ENCODE results near the gene YES1. TPM values are rescaled to one million over a fixed set of nuclear protein-coding genes. Genes with fewer than 3 reads are reported as not detected.
"Not testable (repeated sequence)": the region's sequence is repeated elsewhere in the genome, so short reads cannot be mapped to it uniquely, and the experiment has no call there.

Gene YES1
- total RNA-seq, 2 experiments from 2014 or later = 11.2 to 12.0 TPM

DNA sequence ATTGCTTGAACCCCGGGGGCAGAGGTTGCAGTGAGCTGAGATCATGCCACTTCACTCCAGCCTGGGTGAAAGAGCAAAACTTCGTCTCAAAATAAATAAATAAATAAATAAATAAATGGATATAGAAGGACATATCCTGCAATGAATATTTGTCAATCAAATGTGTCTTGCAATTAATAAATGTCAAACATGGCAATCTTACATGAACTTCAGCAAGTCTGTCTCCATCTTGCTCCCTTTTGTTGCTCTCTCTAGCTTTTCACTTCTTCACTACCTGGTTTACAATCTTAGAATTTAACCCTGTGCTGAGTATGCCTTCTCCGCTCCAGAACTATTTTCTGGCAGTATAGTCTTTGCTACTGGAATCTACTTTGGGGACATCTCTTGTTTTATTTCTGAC, 3.3 kb upstream of the YES1 start:
- H3K4me3 Mint-ChIP-seq = no peak overlapping the region
- POLR2A ChIA-PET = interaction anchor here (1.4 kb wide), 1 partner anchor 11 kb away, joined by 5 read pairs; no protein-coding TSS in a partner anchor
- H3K27ac Mint-ChIP-seq = no peak overlapping the region
- H3K4me1 Mint-ChIP-seq = peaks cover 45% of the 10 kb centered on the region
- CTCF ChIA-PET = interaction anchor here (0.7 to 3.9 kb wide), 3 partner anchors 17 to 26 kb away, joined by 3 to 59 read pairs (median 3); no protein-coding TSS in a partner anchor
- H3K9me3 Mint-ChIP-seq = no peaks in the 10 kb centered on the region
- peaks cover 3% of the 10 kb centered on the region for H3K27me3 Mint-ChIP-seq
- H3K36me3 Mint-ChIP-seq (ENCODE audit: low read depth) = peaks cover 6% of the 10 kb centered on the region
- no peak for DNase-seq

DNA sequence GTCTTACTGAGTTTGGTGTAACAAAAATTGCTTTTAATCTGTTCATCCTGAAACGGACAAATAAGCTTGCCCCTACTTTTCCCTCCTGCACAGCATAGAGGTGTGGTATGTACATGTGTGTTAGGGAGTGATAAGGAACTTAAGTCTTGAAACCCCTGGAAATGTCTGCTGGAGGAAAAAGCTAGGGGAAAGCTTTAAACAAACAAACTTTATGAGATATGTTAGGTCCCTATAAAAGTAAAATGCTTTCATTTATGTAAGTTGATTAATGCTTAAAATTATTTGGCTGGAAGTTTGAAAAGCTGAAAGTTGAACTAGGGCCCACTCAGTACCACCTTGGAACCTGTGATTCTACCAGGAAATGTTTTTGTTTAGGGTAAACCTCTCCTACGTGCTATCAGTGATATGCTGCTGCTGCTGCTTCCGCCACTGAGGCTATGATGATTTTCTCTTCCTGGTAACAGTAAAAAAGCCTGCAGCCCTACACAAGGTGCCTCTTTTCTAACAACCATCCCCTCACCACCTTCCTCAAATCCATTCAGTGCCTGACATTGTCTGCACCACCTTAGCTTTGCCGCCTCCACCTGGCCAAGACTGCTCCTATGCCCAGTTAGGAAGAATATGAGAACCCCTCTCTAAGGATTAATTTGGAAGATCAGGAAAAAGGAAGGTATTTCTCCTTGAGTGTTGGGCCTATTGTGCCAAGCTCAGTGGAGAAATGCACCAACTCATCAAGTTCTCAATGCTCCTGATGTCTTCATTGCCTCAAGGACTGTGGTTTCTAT, 2.5 kb upstream of the YES1 start:
- Mint-ChIP-seq H3K27ac (peak overlapping the region; percentile 56), H3K9me3 (no peaks in the 10 kb centered on the region), H3K4me3 (no peak overlapping the region), H3K4me1 (peaks cover 54% of the 10 kb centered on the region), H3K36me3 (ENCODE audit: low read depth) (peaks cover 12% of the 10 kb centered on the region), H3K27me3 (peaks cover 3% of the 10 kb centered on the region)
- ChIA-PET POLR2A (interaction anchor here (0.7 to 5.2 kb wide), 6 partner anchors 10 to 157 kb away, joined by 3 to 76 read pairs (median 6); partner anchors contain the start of genes ENOSF1 and TYMS), CTCF (interaction anchor here (1.0 to 3.9 kb wide), 7 partner anchors 10 to 102 kb away, joined by 3 to 59 read pairs (median 6); partner anchors contain the start of gene ENOSF1)
- no peak for DNase-seq

DNA sequence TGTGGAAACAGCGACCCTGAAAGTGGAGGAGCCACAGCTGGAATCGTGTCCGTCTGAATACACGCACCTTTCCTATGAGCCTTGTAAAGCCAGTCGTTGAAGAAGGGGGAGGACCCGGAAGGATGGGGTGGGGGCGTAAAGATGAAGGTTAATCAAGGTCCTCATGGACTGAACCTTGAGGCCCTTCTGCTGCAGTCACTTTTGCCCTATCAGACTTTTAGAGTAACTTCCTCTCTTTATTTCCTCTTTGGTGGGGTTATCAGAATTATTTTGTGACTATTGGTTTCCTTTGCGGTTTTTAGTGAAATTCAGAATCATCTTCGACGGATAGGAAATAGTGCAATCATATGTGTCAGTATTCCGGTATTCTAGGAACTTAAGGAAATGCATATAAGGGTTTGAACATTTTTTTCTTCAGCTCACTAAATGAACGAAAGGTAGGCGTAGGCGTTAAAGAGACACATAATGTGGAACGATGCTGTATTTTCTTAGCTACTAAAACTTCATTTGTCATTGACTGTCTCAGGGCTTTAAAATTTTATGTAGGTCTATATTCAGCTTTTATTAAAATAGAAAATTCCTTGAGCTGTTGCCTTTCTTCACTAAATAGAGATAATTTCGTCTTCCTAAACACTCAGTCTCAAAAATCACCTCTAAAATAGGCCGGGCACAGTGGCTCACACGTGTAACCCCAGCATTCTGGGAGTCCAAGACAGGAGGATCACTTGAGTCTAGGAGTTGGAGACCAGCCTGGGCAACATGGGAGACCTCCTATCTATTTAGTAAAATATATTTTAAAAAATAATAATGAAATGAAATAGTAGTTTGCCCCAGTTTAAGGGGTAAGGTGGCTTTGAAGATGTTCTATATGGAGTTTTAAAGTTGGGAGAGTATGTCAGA, 1.4 kb upstream of the YES1 start:
- ChIA-PET CTCF (interaction anchor here (0.6 to 3.9 kb wide), 9 partner anchors 11 to 155 kb away, joined by 3 to 59 read pairs (median 6); partner anchors contain the start of gene ENOSF1), POLR2A (interaction anchor here (0.6 to 5.2 kb wide), 22 partner anchors 8 to 545 kb away, joined by 3 to 76 read pairs (median 4); partner anchors contain the start of genes ENOSF1, THOC1 and TYMS)
- Mint-ChIP-seq H3K4me1 (peaks cover 63% of the 10 kb centered on the region), H3K9me3 (no peaks in the 10 kb centered on the region), H3K27ac (peak overlapping the region; percentile 99), H3K27me3 (peaks cover 3% of the 10 kb centered on the region), H3K36me3 (ENCODE audit: low read depth) (peaks cover 15% of the 10 kb centered on the region), H3K4me3 (peak overlapping the region; percentile 83)
- no peak for DNase-seq

DNA sequence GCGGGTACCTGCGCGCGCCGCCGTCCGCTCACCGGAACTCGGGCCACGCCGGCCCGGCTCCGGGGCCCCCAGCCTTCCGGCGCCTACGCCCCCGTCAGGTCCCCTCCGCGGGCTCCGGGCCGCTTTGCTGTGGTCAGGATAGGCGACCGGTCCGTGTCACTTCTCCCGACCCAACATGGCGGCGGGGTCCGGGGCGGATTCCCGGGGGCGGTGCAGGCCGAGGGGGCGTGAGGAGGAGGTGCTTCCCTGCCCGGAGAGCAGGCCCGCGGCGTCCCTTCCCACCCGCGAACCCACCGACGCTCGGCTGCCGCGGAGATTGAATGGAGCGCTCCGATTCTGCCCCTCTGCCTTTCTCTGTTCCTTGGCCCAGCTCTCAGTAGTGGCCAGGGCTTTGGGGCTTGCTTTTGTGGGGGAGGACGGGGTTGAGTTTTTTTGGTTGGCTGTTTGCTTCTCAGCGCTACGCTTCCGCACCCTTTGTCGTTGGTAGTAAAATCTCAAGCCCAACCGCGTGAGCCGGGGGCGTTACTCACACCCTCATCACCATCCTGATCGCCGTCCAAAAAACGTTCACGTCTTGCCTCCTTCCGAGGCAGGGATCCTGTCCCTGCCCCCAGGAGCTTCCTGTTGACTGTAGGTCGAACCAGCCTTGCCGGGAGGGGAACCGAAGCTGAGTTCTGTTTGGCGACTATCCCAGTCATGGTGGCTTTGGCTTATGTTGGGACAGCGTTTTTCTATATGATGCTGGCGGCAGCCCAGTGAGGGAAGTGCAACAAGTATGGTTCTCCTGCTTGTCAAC, 532 bp upstream of the YES1 start:
- Mint-ChIP-seq H3K27ac (peak overlapping the region; percentile 99), H3K4me1 (peaks cover 72% of the 10 kb centered on the region), H3K9me3 (no peaks in the 10 kb centered on the region), H3K36me3 (ENCODE audit: low read depth) (peaks cover 15% of the 10 kb centered on the region), H3K4me3 (peak overlapping the region; percentile 83), H3K27me3 (peaks cover 3% of the 10 kb centered on the region)
- peak; percentile 83 for DNase-seq
- ChIA-PET CTCF (interaction anchor here (1.1 to 3.9 kb wide), 7 partner anchors 12 to 154 kb away, joined by 3 to 59 read pairs (median 6); partner anchors contain the start of gene ENOSF1), POLR2A (interaction anchor here (0.8 to 5.2 kb wide), 20 partner anchors 8 to 544 kb away, joined by 3 to 76 read pairs (median 5); partner anchors contain the start of genes ENOSF1, THOC1 and TYMS)

DNA sequence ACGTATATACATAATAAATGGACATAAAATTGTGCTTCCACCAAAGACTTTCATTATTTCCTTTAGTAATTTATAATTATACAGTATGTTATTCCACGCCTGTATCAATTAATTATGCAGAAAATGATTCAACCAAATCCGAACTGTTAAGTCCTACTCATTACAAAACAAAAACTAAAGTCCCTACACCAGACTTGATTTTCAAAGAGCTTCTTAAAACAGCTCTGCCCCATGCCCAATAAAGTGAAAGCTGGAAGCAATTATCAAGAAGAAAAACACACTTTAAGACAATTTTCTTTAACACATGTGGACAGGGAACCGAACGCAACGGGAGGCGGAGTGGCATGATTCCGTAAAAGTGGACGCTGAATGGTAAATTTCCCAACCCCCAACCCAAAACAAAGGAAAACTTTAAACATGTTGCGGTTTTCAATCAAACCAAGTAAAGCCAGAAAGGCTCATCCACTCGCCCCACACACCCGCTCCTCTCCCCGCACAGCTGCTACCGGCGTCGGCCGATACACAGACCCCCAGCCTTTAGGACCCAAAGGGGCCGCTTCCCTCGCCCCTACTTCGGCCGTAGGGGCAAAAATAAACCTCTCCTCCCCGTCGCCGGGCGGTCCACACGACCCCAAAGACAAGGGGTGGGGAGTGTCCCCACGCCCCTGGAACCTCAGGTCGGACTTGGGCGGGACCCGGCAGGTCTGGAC, 705 bp downstream of the YES1 start:
- H3K27me3 Mint-ChIP-seq = peaks cover 3% of the 10 kb centered on the region
- H3K27ac Mint-ChIP-seq = peak overlapping the region; percentile 94
- DNase-seq = no peak
- peak overlapping the region; percentile 94 for H3K4me3 Mint-ChIP-seq
- ChIA-PET CTCF (interaction anchor here (0.7 to 3.4 kb wide), 6 partner anchors 20 to 543 kb away, joined by 3 to 30 read pairs (median 4); partner anchors contain the start of gene ENOSF1), POLR2A (interaction anchor here (0.9 to 5.2 kb wide), 9 partner anchors 8 to 543 kb away, joined by 3 to 76 read pairs (median 4); partner anchors contain the start of genes ENOSF1, THOC1 and TYMS)
- H3K36me3 Mint-ChIP-seq (ENCODE audit: low read depth) = peaks cover 15% of the 10 kb centered on the region
- H3K4me1 Mint-ChIP-seq = peaks cover 75% of the 10 kb centered on the region
- H3K9me3 Mint-ChIP-seq = no peaks in the 10 kb centered on the region

DNA sequence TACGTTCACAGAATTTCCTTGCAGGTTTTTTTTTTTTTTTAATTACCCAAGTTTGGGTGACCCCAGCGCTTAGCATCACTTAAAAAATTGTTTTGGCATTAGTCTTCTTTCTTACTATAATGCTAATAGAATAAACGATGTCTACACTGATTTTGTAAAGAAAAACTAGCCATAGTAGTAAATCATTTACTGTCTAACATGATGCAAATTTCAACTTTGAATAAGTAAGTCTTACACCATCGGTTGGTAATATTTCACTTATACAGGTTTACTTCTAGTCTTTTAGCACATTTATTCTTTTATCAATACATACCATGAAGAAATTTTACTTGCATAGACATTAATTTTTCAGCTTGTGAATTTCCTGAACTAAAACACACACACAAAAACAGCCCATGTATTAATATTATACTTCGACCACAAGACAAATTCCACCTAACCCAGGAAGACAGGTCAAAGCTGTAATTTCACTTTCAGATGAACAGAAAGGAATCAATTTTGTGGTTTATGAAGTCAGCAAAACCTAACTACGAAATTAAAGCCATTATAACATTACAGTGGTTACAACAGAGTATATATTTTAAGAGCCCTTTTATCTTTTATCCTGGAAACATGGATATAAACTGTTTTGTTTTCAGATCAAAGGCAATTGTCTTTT, 1.9 kb downstream of the YES1 start:
- peaks cover 15% of the 10 kb centered on the region for H3K36me3 Mint-ChIP-seq (ENCODE audit: low read depth)
- POLR2A ChIA-PET = interaction anchor here (0.6 to 5.2 kb wide), 8 partner anchors 10 to 152 kb away, joined by 3 to 76 read pairs (median 4); partner anchors contain the start of genes ENOSF1 and TYMS
- peaks cover 77% of the 10 kb centered on the region for H3K4me1 Mint-ChIP-seq
- peaks cover 3% of the 10 kb centered on the region for H3K27me3 Mint-ChIP-seq
- DNase-seq = no peak
- H3K27ac Mint-ChIP-seq = peak overlapping the region; percentile 45
- no peaks in the 10 kb centered on the region for H3K9me3 Mint-ChIP-seq
- CTCF ChIA-PET = interaction anchor here (1.0 to 3.4 kb wide), 3 partner anchors 21 to 98 kb away, joined by 4 to 30 read pairs (median 5); partner anchors contain the start of gene ENOSF1
- peak overlapping the region; percentile 94 for H3K4me3 Mint-ChIP-seq

DNA sequence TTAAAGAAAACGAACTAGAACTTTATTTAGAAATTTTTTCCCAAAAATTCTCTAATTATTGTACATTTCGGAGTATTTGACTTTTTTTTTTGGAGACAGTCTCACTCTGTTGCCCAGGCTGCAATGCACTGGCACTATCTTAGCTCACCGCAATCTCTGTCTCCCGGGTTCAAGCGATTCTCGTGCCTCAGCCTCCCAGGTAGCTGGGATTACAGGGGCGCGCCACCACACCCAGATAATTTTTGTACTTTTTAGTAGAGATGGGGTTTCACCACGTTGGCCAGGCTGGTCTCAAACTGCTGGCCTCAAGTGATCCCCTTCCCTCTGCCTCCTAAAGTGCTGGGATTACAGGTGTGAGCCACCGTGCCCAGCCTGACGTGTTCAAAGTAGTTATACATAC, 2.8 kb downstream of the YES1 start:
- Mint-ChIP-seq H3K4me1 (peaks cover 72% of the 10 kb centered on the region), H3K36me3 (ENCODE audit: low read depth) (peaks cover 11% of the 10 kb centered on the region)
- not testable (repeated sequence) for H3K9me3 Mint-ChIP-seq, H3K27me3 Mint-ChIP-seq, H3K4me3 Mint-ChIP-seq, H3K27ac Mint-ChIP-seq, DNase-seq
- ChIA-PET CTCF (interaction anchor here (3.4 kb wide), 1 partner anchor 22 kb away, joined by 30 read pairs; no protein-coding TSS in a partner anchor), POLR2A (interaction anchor here (0.6 to 2.3 kb wide), 4 partner anchors 9 to 152 kb away, joined by 3 to 9 read pairs (median 4); no protein-coding TSS in a partner anchor)

DNA sequence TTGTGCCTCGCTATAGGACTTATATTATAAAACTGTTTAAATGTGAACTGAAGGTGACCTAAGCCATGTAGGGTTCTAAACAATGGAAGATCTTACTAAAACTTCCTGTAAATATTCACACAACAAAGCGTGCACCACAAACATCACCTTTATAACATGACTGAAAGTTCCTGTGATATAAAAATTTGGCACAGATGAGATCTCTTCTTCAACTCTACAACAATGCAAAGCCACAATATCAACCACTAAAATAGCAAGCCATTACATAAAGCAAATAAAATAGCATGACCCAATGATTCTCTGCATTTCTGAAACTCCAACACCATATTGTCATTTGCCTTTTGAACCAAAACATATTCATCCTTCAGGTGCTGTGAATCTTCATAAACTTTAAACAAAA, 3.5 kb downstream of the YES1 start:
- ChIA-PET POLR2A (interaction anchor here (1.4 to 2.3 kb wide), 2 partner anchors 23 to 150 kb away, joined by 3 to 9 read pairs; no protein-coding TSS in a partner anchor), CTCF (interaction anchor here (0.9 to 1.9 kb wide), 2 partner anchors 22 to 31 kb away, joined by 3 to 6 read pairs; no protein-coding TSS in a partner anchor)

DNA sequence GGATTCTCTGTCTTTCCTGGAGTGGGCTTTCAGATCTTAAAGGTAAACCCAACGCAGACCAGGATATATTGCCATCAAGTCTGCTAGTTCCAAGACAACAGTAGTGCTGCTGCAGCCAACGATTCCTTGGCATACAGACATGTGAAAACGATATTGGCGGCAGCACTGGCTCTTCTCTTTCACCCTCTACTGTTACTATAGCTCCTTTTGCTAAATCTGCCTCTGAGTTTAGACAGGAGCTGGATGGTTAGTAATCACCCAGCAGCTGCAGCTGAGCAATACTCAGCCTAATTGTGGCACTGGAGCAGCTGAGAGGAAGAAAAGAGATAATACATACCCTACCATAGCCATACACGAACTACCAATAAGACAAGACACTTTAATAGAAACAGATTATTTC, 4.0 kb downstream of the YES1 start:
- ChIA-PET POLR2A (interaction anchor here (0.9 to 2.3 kb wide), 3 partner anchors 23 to 150 kb away, joined by 3 to 9 read pairs (median 3); partner anchors contain the start of gene ENOSF1), CTCF (interaction anchor here (0.9 to 1.9 kb wide), 3 partner anchors 22 to 69 kb away, joined by 3 to 6 read pairs (median 3); no protein-coding TSS in a partner anchor)
- Mint-ChIP-seq H3K27me3 (no peaks in the 10 kb centered on the region), H3K9me3 (no peaks in the 10 kb centered on the region), H3K36me3 (ENCODE audit: low read depth) (peaks cover 11% of the 10 kb centered on the region), H3K4me3 (no peak overlapping the region), H3K27ac (no peak overlapping the region), H3K4me1 (peaks cover 66% of the 10 kb centered on the region)
- DNase-seq = no peak

More for the DNA sequence above, 3.5 kb downstream of the YES1 start:
- no peak for DNase-seq
- no peak overlapping the region for H3K4me3 Mint-ChIP-seq
- H3K4me1 Mint-ChIP-seq = peaks cover 68% of the 10 kb centered on the region
- H3K27ac Mint-ChIP-seq = no peak overlapping the region
- peaks cover 11% of the 10 kb centered on the region for H3K36me3 Mint-ChIP-seq (ENCODE audit: low read depth)
- H3K9me3 Mint-ChIP-seq = no peaks in the 10 kb centered on the region
- H3K27me3 Mint-ChIP-seq = no peaks in the 10 kb centered on the region

DNA sequence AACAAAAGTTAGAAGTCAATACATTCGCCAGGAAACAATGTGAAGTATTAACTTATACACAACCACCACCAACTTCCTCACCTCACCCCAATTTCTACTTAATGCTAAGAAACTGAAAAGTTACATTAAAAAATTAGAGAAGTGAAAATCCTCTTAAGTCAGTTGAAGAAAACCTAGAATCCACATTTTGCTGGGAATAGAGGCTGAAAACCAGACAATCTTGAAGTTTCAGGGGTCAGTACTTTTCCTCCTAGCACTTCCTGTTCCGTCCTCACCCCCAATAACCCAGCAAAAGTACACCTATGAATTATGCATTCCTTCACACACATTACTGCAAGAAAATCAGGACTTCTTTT, 6.3 kb downstream of the YES1 start:
- Mint-ChIP-seq H3K27me3 (no peaks in the 10 kb centered on the region), H3K27ac (peak overlapping the region; percentile 42), H3K4me1 (peaks cover 57% of the 10 kb centered on the region), H3K9me3 (no peaks in the 10 kb centered on the region), H3K36me3 (ENCODE audit: low read depth) (peaks cover 9% of the 10 kb centered on the region), H3K4me3 (peak overlapping the region; percentile 40)
- DNase-seq = no peak
- POLR2A ChIA-PET = interaction anchor here (1.2 kb wide), 1 partner anchor 25 kb away, joined by 5 read pairs; no protein-coding TSS in a partner anchor
- CTCF ChIA-PET = interaction anchor here (1.1 to 3.5 kb wide), 4 partner anchors 10 to 64 kb away, joined by 3 to 23 read pairs (median 6); no protein-coding TSS in a partner anchor

All from activated CD4-positive, alpha-beta memory T cell treated with anti-CD3 and anti-CD28 coated beads, Interleukin-2, amount 10 ng/mL, durations not matched to agents 7 days and 5 days (primary cell).